ENCODE data around the gene AJAP1.

The AJAP1 gene

GRCh38 chr1:4693331-4693730 lies 38.9 kb downstream of the AJAP1 start:
- Histone ChIP-seq H3K4me1 (ENCODE audit: insufficient read depth, poor library complexity, severe bottlenecking) (peaks cover 3% of the 10 kb centered on the region), H3K9me3 (ENCODE audit: severe bottlenecking) (no peaks in the 10 kb centered on the region), H3K4me3 (ENCODE audit: severe bottlenecking) (no peak overlapping the region)

GRCh38 chr1:4693891-4694290 lies 39.5 kb downstream of the AJAP1 start:
- Histone ChIP-seq H3K27me3 (ENCODE audit: insufficient read depth, poor library complexity, severe bottlenecking) (no peaks in the 10 kb centered on the region), H3K36me3 (ENCODE audit: low read depth) (no peaks in the 10 kb centered on the region), H3K9me3 (ENCODE audit: severe bottlenecking) (no peaks in the 10 kb centered on the region), H3K4me3 (ENCODE audit: severe bottlenecking) (no peak overlapping the region), H3K4me1 (ENCODE audit: insufficient read depth, poor library complexity, severe bottlenecking) (peaks cover 3% of the 10 kb centered on the region), H3K27ac (ENCODE audit: poor library complexity, severe bottlenecking) (no peak overlapping the region)
- ATAC-seq (ENCODE audit: low read depth) (no peak), DNase-seq (ENCODE audit: low spot score) (no peak)
- TF ChIP-seq CTCF (IDR thresholded peaks at IDR 0.05; ENCODE audit: poor library complexity, severe bottlenecking): no peak

More at GRCh38 chr1:4693331-4693730, 38.9 kb downstream of the AJAP1 start:
- ATAC-seq (ENCODE audit: low read depth) (no peak), DNase-seq (ENCODE audit: low spot score) (no peak)
- no peak for TF ChIP-seq CTCF (IDR thresholded peaks at IDR 0.05; ENCODE audit: poor library complexity, severe bottlenecking)
- H3K27ac ChIP-seq (ENCODE audit: poor library complexity, severe bottlenecking): no peak overlapping the region
- no peaks in the 10 kb centered on the region for H3K36me3 ChIP-seq (ENCODE audit: low read depth)
- no peaks in the 10 kb centered on the region for H3K27me3 ChIP-seq (ENCODE audit: insufficient read depth, poor library complexity, severe bottlenecking)

GRCh38 chr1:4694492-4694891 lies 40.1 kb downstream of the AJAP1 start:
- no peaks in the 10 kb centered on the region for H3K36me3 ChIP-seq (ENCODE audit: low read depth)
- ATAC-seq (ENCODE audit: low read depth) (no peak), DNase-seq (ENCODE audit: low spot score) (no peak)
- no peak overlapping the region for H3K4me3 ChIP-seq (ENCODE audit: severe bottlenecking)
- no peaks in the 10 kb centered on the region for H3K27me3 ChIP-seq (ENCODE audit: insufficient read depth, poor library complexity, severe bottlenecking)
- no peak overlapping the region for H3K27ac ChIP-seq (ENCODE audit: poor library complexity, severe bottlenecking)
- peaks cover 3% of the 10 kb centered on the region for H3K4me1 ChIP-seq (ENCODE audit: insufficient read depth, poor library complexity, severe bottlenecking)
- H3K9me3 ChIP-seq (ENCODE audit: severe bottlenecking): no peaks in the 10 kb centered on the region
- TF ChIP-seq CTCF (IDR thresholded peaks at IDR 0.05; ENCODE audit: poor library complexity, severe bottlenecking): no peak

- peaks cover 3% of the 10 kb centered on the region for H3K4me1 ChIP-seq (ENCODE audit: insufficient read depth, poor library complexity, severe bottlenecking)
- no peaks in the 10 kb centered on the region for H3K36me3 ChIP-seq (ENCODE audit: low read depth)
- H3K4me3 ChIP-seq (ENCODE audit: severe bottlenecking): no peak overlapping the region
- H3K27ac ChIP-seq (ENCODE audit: poor library complexity, severe bottlenecking): no peak overlapping the region
- no peak for DNase-seq (ENCODE audit: low spot score)
- H3K27me3 ChIP-seq (ENCODE audit: insufficient read depth, poor library complexity, severe bottlenecking): no peaks in the 10 kb centered on the region
- no peak for TF ChIP-seq CTCF (IDR thresholded peaks at IDR 0.05; ENCODE audit: poor library complexity, severe bottlenecking)
- no peak for ATAC-seq (ENCODE audit: low read depth)
- H3K9me3 ChIP-seq (ENCODE audit: severe bottlenecking): no peaks in the 10 kb centered on the region
Measured at GRCh38 chr1:4695241-4695640, 40.8 kb downstream of the AJAP1 start.

- Histone ChIP-seq H3K27ac (ENCODE audit: poor library complexity, severe bottlenecking) (no peak overlapping the region), H3K36me3 (ENCODE audit: low read depth) (no peaks in the 10 kb centered on the region), H3K4me3 (ENCODE audit: severe bottlenecking) (no peak overlapping the region), H3K9me3 (ENCODE audit: severe bottlenecking) (no peaks in the 10 kb centered on the region), H3K27me3 (ENCODE audit: insufficient read depth, poor library complexity, severe bottlenecking) (no peaks in the 10 kb centered on the region), H3K4me1 (ENCODE audit: insufficient read depth, poor library complexity, severe bottlenecking) (no peaks in the 10 kb centered on the region)
- TF ChIP-seq CTCF (IDR thresholded peaks at IDR 0.05; ENCODE audit: poor library complexity, severe bottlenecking): no peak
- no peak for ATAC-seq (ENCODE audit: low read depth)
- DNase-seq (ENCODE audit: low spot score): no peak
Measured at GRCh38 chr1:4696161-4696745, 41.8 kb downstream of the AJAP1 start.

Measured in RWPE2 (cell line).